ENCODE measurements around the gene SHPK.

DNA sequence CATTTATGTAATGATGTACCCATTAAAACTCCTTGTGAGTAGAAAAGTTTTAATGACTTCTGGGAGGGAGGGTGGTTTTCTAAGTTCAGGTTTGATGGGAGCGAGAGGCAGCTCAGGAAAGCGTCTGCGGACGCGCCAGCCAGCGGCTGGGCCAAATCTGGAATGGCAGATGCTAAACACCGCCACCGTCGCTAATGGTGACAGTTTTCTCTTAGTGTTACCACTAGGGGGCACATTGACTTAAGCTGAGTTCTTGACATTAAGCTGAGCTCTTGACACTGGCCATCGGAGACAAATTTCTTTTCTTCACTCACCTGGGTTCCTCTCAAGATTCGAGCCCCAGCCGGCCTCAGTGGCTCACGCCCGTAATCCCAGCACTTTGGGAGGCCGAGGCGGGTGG is 33.6 kb downstream of the SHPK start:
- TF ChIP-seq, protein P1, sequence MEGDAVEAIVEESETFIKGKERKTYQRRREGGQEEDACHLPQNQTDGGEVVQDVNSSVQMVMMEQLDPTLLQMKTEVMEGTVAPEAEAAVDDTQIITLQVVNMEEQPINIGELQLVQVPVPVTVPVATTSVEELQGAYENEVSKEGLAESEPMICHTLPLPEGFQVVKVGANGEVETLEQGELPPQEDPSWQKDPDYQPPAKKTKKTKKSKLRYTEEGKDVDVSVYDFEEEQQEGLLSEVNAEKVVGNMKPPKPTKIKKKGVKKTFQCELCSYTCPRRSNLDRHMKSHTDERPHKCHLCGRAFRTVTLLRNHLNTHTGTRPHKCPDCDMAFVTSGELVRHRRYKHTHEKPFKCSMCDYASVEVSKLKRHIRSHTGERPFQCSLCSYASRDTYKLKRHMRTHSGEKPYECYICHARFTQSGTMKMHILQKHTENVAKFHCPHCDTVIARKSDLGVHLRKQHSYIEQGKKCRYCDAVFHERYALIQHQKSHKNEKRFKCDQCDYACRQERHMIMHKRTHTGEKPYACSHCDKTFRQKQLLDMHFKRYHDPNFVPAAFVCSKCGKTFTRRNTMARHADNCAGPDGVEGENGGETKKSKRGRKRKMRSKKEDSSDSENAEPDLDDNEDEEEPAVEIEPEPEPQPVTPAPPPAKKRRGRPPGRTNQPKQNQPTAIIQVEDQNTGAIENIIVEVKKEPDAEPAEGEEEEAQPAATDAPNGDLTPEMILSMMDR (IDR thresholded peaks at IDR 0.05; ENCODE audit: low read length): peak; percentile 56
- no peak for TF ChIP-seq EZH2 (IDR thresholded peaks at IDR 0.05; ENCODE audit: borderline replicate concordance, low read length)

Data from OCI-LY1 (cell line).